Fibroblast of mammary gland (primary cell): Measurements from ENCODE around the gene SEC23B.

ENCODE experiments used
- DNase-seq: peaks from one replicate; pipeline ENCODE4 v3.0.0-alpha.2; 2010; ENCODE audit warnings: low read depth
- H3K4me3 ChIP-seq: 2 replicates; pipeline ENCODE4 v1.5.1; 2011; ENCODE audit warnings: low read depth, mild to moderate bottlenecking, low read length, moderate library complexity; ENCODE audit not compliant: control insufficient read depth
- TF ChIP-seq, protein P1 (sequence below): conservative IDR thresholded peaks from 2 replicates; pipeline ENCODE4 v1.5.1; 2011; ENCODE audit warnings: low read depth, low read length, inconsistent platforms; ENCODE audit not compliant: control insufficient read depth, insufficient read depth

The SEC23B gene

DNA sequence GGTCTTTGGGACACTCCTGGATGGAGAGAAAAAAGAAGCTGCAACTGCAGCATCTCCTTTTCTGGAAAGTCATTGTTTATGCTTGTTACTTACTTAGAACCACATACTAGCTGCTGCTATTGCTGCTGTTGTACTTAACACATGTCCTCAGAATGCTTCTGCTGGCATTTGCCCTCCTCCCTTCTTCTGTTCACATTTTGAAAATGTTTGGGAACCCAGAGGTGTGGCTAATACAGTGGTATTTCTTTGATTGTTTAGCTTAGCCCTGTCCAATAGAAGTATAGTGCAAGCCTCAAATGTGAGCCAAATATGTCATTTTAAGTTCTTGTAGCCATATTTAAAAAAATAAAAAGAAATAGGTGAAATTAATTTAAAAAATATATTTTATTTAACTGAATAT lies 88.5 kb downstream of the SEC23B start:
- TF ChIP-seq, protein P1, sequence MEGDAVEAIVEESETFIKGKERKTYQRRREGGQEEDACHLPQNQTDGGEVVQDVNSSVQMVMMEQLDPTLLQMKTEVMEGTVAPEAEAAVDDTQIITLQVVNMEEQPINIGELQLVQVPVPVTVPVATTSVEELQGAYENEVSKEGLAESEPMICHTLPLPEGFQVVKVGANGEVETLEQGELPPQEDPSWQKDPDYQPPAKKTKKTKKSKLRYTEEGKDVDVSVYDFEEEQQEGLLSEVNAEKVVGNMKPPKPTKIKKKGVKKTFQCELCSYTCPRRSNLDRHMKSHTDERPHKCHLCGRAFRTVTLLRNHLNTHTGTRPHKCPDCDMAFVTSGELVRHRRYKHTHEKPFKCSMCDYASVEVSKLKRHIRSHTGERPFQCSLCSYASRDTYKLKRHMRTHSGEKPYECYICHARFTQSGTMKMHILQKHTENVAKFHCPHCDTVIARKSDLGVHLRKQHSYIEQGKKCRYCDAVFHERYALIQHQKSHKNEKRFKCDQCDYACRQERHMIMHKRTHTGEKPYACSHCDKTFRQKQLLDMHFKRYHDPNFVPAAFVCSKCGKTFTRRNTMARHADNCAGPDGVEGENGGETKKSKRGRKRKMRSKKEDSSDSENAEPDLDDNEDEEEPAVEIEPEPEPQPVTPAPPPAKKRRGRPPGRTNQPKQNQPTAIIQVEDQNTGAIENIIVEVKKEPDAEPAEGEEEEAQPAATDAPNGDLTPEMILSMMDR = no peak
- DNase-seq = no peak
- no peak overlapping the region for H3K4me3 ChIP-seq

DNA sequence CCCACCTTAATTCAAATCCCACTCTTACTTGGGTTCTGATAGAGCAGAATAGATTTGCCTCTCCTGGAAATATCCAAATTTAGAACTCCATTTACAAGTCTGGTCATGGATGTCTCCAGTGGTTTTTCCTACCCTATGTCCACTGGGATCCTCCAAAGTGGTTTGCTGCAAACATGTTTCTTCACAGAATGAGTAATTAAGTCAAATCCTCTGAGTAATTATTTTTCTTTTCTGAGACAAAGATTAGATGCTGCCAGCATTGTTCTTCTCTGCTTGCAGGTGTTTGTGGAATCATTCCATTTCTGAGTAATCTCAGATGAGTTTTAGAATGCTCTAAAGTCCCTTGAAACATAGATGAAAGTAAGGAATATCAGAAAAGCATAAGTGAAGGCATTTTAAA lies 102.0 kb downstream of the SEC23B start:
- DNase-seq = no peak
- no peak overlapping the region for H3K4me3 ChIP-seq
- TF ChIP-seq, protein P1 = no peak
